ENCODE data around the gene ACBD4.

Gene ACBD4

GRCh38 chr17:45090711-45091110, 44.8 kb upstream of the ACBD4 start:
- no peak overlapping the region for H3K4me3 ChIP-seq (replicated peaks; ENCODE audit: low read depth, low read length)
- DNase-seq (ENCODE audit: low read depth), result no peak
- TF ChIP-seq, protein P1, sequence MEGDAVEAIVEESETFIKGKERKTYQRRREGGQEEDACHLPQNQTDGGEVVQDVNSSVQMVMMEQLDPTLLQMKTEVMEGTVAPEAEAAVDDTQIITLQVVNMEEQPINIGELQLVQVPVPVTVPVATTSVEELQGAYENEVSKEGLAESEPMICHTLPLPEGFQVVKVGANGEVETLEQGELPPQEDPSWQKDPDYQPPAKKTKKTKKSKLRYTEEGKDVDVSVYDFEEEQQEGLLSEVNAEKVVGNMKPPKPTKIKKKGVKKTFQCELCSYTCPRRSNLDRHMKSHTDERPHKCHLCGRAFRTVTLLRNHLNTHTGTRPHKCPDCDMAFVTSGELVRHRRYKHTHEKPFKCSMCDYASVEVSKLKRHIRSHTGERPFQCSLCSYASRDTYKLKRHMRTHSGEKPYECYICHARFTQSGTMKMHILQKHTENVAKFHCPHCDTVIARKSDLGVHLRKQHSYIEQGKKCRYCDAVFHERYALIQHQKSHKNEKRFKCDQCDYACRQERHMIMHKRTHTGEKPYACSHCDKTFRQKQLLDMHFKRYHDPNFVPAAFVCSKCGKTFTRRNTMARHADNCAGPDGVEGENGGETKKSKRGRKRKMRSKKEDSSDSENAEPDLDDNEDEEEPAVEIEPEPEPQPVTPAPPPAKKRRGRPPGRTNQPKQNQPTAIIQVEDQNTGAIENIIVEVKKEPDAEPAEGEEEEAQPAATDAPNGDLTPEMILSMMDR (IDR thresholded peaks at IDR 0.05; ENCODE audit: low read length, missing control alignments), result no peak

DNA sequence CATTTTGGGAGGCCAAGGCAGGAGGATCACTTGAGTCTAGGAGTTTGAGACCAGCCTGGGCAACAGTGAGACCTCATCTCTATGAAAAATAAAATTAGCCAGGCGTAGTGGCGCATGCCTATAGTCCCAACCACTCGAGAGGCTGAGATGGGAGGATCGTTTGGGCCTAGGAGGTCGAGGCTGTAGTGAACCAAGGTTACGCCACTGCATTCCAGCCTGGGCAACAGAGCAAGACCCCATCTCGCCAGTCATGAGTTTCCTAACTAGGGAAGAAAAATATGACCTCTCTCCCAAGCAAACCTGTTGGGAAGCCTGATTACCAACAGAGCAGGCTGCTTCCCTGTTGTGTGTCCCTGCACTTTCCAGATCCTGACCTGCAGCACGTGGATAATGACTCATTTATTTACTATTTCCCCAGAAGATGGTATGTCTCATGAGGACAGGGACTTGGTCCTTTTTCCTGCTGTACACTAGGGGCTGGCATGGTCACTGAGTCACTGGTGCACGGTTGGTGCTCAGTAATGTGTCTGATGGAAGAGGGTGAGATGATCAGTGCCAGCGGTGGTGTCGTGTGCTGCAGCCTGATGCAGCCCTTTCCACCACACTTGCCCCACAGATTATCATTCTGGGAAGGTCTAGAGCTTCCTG, 43.6 kb upstream of the ACBD4 start:
- TF ChIP-seq, protein P1 (IDR thresholded peaks at IDR 0.05; ENCODE audit: low read length, missing control alignments), result no peak
- peak; percentile 25 for DNase-seq (ENCODE audit: low read depth)
- H3K4me3 ChIP-seq (replicated peaks; ENCODE audit: low read depth, low read length), result no peak overlapping the region

DNA sequence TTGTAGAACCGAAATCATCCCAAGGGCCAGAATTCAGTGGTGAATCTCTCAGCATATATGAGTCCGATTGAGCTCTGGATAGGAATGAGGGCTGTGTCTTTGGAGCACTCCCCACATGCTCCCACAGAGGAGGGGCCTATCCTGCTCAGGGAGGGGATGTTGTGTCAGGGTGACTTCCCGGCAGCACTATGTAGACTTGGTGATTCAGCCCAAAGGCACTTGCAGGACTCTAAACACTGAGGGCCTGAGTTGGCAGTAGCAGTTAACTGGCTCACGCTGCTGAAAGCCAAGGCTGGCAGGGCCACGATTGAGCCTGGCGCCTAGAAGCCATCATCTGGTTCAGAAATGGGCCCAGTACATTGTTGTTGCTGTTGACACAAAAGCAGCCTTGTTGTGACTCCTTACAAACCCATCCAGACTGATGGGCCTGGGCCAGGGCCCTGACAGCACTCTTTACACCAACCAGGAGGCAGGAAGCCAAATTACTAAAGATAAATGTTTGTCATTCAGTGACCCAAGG, 42.5 kb upstream of the ACBD4 start:
- peak; percentile 98 for DNase-seq (ENCODE audit: low read depth)
- no peak overlapping the region for H3K4me3 ChIP-seq (replicated peaks; ENCODE audit: low read depth, low read length)
- TF ChIP-seq, protein P1 (IDR thresholded peaks at IDR 0.05; ENCODE audit: low read length, missing control alignments), result no peak

DNA sequence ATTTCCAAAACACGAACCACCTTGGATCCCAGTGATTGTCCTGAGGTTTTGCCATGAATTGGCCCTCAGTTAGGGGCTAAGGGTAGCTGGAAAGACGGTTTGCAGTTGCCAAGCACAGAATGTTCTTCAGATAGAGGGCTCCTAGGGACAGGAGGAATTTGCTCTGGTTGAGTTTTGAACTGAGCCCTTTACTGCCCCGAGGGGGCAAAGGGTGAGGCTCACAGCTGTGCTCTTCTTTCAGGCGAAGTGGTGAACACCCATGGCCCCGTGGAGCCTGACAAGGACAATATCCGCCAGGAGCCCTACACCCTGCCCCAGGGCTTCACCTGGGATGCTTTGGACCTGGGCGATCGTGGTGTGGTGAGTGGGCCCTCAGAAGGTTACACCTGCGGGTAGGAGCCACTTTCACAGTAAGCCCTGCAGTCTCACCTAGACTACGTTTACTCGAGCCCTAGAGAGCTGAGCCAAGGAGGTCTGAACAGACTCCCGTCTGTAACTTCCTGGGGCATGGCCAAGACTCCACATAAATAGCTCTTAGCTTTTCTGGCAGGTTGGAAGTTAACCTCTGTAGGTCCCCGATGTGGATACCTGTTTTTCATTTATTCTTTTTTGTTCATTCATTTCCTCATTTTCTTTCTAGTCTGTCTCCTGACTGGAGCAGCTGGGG, 41.9 kb upstream of the ACBD4 start:
- no peak for DNase-seq (ENCODE audit: low read depth)
- no peak overlapping the region for H3K4me3 ChIP-seq (replicated peaks; ENCODE audit: low read depth, low read length)
- TF ChIP-seq, protein P1 (IDR thresholded peaks at IDR 0.05; ENCODE audit: low read length, missing control alignments), result no peak

DNA sequence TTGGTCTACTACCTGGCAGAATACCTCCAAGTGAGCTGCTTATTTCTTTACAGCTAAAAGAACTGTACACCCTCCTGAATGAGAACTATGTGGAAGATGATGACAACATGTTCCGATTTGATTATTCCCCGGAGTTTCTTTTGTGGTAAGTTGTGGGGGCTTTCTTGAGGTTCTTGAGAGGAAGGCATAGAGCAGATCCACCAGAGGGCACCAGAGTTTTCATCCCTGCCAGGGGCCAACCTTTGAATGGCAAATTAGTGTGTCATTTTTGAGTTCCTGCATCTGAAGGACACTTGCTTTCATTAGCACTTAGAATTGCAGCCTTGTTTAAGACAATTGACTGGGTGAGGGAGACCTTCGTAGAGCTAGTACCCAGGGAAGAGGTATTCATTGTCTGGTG, 39.3 kb upstream of the ACBD4 start:
- peak; percentile 55 for DNase-seq (ENCODE audit: low read depth)
- TF ChIP-seq, protein P1 (IDR thresholded peaks at IDR 0.05; ENCODE audit: low read length, missing control alignments), result peak; percentile 70
- no peak overlapping the region for H3K4me3 ChIP-seq (replicated peaks; ENCODE audit: low read depth, low read length)

GRCh38 chr17:45096926-45097325, 38.6 kb upstream of the ACBD4 start:
- TF ChIP-seq, protein P1 (IDR thresholded peaks at IDR 0.05; ENCODE audit: low read length, missing control alignments), result no peak
- DNase-seq (ENCODE audit: low read depth), result no peak
- no peak overlapping the region for H3K4me3 ChIP-seq (replicated peaks; ENCODE audit: low read depth, low read length)

All from fibroblast of pulmonary artery (primary cell).